ENCODE data around the gene CCDC88B. TPM values are rescaled to one million over a fixed set of nuclear protein-coding genes. Genes with fewer than 3 reads are reported as not detected.
A peak's percentile ranks its signal among the peaks of the same experiment; 100 is the strongest.

Gene CCDC88B
- total RNA-seq, 4 donors from 2014 or later = 0.98 to 5.2 (median 2.1) TPM

DNA sequence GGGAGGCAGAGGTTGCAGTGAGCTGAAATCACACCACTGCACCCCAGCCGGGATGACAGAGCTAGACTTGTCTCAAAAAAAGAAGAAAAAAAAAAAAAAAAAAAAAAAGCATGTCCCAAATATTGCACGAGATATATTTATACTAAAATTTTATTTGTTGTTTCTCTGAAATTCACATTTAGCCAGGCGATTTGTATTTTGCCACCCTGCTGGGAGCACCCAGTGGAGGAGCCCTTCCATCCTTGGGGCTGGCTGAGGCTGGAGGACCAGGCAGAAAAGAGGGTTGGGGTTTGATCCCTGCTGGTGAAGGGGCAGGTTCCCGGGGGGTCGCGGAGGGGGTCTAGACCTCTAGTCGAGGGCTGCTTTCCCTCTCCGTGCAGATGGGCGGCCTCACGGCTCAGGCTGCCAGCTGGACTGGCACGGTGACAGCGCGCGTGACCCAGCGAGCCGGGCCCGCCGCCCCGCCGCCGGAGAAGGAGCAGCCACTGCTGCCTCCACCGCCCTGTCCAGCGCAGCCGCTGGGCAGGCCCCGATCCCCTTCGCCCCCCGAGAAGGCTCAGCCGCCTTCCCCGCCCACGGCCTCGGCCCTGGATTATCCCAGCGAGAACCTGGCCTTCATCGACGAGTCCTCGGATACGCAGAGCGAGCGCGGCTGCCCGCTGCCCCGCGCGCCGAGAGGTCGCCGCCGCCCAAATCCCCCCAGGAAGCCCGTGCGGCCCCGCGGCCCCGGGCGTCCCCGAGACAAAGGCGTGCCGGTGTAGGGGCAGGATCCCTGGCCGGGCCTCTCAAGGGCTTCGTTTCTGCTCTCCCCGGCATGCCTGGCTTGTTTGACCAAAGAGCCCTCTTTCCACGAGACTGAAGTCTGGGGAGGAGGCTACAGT is 40.8 kb upstream of the CCDC88B start:
- in situ Hi-C loops (cut with MboI; ENCODE audit: low sequenced_read_pairs in 4 of 4) = loop anchor here in 2 of 4 donors (5.0 kb wide), 1 partner anchor 97 kb away; no protein-coding TSS in a partner anchor
- H3K9me3 ChIP-seq = no peaks in the 10 kb centered on the region
- H3K27me3 ChIP-seq = peaks cover 65 to 72% (median 68%) of the 10 kb centered on the region in 3 donors
- H3K36me3 ChIP-seq = no peaks in the 10 kb centered on the region
- no peak overlapping the region for H3K27ac ChIP-seq
- H3K4me1 ChIP-seq = peaks cover 6 to 16% of the 10 kb centered on the region in 2 donors
- TF ChIP-seq POLR2A (IDR thresholded peaks at IDR 0.05) = no peak
- TF ChIP-seq, protein P1, sequence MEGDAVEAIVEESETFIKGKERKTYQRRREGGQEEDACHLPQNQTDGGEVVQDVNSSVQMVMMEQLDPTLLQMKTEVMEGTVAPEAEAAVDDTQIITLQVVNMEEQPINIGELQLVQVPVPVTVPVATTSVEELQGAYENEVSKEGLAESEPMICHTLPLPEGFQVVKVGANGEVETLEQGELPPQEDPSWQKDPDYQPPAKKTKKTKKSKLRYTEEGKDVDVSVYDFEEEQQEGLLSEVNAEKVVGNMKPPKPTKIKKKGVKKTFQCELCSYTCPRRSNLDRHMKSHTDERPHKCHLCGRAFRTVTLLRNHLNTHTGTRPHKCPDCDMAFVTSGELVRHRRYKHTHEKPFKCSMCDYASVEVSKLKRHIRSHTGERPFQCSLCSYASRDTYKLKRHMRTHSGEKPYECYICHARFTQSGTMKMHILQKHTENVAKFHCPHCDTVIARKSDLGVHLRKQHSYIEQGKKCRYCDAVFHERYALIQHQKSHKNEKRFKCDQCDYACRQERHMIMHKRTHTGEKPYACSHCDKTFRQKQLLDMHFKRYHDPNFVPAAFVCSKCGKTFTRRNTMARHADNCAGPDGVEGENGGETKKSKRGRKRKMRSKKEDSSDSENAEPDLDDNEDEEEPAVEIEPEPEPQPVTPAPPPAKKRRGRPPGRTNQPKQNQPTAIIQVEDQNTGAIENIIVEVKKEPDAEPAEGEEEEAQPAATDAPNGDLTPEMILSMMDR (IDR thresholded peaks at IDR 0.05 in 4 of 5, conservative IDR thresholded peaks at IDR 0.05 in 1 of 5) = no peak
- peak; percentile 36 to 64 for DNase-seq
- H3K4me3 ChIP-seq = peak overlapping the region; percentile 46 to 76 (median 58)
- intact Hi-C loops (cut with DNase I; ENCODE audit: low total_unique reads) = loop anchor here (1.0 kb wide), 2 partner anchors 14 to 95 kb away; partner anchors contain the start of gene GPR137
- peak; percentile 52 to 59 for ATAC-seq

DNA sequence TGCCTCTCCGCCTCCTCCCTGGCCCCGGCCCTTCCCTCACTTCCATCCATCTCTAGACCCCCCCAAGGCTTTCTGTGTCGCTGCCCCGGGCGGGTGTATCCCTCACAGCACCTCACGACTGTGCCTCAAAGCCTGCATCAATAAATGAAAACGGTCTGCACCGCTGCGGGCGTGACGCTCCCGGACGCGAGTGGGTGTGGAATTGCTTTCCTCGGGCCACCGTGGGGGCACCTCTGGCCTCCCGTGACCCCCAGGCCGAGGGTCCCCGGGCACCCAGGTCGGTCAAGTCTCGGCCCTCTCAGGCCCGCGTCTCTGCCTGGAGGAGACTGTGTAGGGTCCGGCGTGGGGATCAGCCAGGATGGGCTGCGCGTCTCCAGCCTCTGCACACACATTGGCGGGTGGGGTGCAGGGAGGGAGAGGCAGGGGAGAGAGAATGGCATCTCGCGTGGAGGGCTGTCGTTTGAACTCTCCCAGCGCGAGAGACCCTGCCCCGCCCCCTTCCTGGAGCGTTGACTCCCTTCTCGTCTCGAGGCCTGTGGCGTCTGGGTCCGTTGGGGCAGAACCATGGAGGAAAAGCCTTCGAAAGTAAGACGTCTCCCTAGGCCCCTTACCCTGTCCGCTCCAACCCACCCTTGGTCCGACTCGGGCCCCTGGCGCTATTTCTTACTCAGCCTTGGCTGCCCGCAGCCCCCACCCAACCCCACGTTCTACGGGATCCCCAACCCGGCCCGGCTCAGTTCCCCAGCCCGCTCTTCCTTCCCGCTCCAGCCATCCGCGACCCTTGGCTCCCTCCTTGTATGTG is 40.0 kb upstream of the CCDC88B start, which contains the start of gene CATSPERZ:
Gene CATSPERZ, plus strand, starts transcription at position 512 of the 802 bp plus-strand sequence. Its CDS starts 53 bp downstream, at position 565.
- TF ChIP-seq, protein P1 (IDR thresholded peaks at IDR 0.05 in 4 of 5, conservative IDR thresholded peaks at IDR 0.05 in 1 of 5) = no peak
- TF ChIP-seq POLR2A (IDR thresholded peaks at IDR 0.05) = no peak
- Histone ChIP-seq H3K27me3 (peaks cover 56 to 66% (median 61%) of the 10 kb centered on the region in 3 donors), H3K36me3 (no peaks in the 10 kb centered on the region), H3K4me1 (peaks cover 6 to 21% of the 10 kb centered on the region in 2 donors), H3K4me3 (peak within 1 kb of the TSS; percentile 46 to 76 (median 58)), H3K9me3 (no peaks in the 10 kb centered on the region), H3K27ac (no peak within 1 kb of the TSS)
- no peak for ATAC-seq
- intact Hi-C loops (cut with DNase I; ENCODE audit: low total_unique reads) (loop anchor here (1.0 kb wide), 2 partner anchors 15 to 96 kb away; partner anchors contain the start of gene GPR137), in situ Hi-C loops (cut with MboI; ENCODE audit: low sequenced_read_pairs in 4 of 4) (loop anchor here in 3 of 4 donors (5.0 kb wide), 2 partner anchors 93 to 98 kb away; partner anchors contain the start of gene FERMT3 (in 1 of the 3))
- no peak for DNase-seq

DNA sequence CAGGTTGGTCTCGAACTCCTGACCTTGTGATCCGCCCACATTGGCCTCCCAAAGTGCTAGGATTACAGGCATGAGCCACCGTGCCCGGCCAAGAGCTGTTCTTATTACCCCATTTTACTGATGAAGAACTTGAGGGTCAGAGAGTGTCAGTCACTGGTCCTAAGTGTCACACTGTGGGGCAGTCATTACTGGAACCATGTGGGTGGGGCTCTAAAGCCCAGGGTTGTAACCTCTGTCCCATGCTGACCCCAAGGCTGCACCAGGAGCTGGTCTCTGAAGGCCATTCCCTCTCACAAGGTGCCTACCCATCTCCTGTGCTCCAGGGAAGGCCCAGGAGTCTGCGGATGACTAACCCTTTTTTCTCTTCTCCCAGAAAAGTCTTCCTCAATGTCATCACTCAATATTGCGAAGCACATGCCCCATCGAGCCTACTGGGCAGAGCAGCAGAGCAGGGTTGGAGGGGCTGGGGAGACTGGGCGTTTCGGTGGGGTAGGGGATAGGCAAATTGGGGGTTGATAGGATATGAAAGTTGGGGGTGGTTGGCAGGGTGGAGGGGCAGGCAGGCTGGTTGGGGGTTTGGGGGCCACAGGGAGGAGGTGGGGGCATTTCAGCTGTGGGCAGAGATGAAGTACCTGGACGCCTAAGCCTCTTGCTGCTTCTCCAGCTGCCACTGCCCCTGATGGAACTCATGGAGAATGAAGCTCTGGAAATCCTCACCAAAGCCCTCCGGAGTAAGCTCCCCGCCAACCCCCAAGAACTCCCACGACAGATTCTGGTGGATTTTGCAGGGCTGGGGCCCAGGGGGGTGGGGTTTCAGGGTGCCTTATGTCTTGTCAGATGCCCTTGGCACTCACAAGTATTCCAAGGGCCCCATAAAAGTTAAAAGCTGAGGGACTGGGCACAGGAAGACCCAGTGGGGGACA is 36.6 kb upstream of the CCDC88B start:
- Histone ChIP-seq H3K27me3 (peaks cover 27 to 36% (median 33%) of the 10 kb centered on the region in 3 donors), H3K36me3 (peaks cover 0 to 8% of the 10 kb centered on the region in 2 donors), H3K4me1 (peaks cover 16 to 35% of the 10 kb centered on the region in 2 donors), H3K9me3 (no peaks in the 10 kb centered on the region), H3K4me3 (no peak overlapping the region), H3K27ac (peak overlapping the region in 3 of 4 donors; percentile 90 to 96 (median 90))
- intact Hi-C loops (cut with DNase I; ENCODE audit: low total_unique reads) = loop anchor here (1.0 kb wide), 1 partner anchor 99 kb away; no protein-coding TSS in a partner anchor
- ATAC-seq = no peak
- in situ Hi-C loops (cut with MboI; ENCODE audit: low sequenced_read_pairs in 4 of 4) = loop anchor here in 1 of 4 donors (5.0 kb wide), 1 partner anchor 96 kb away; the partner anchor contains the start of gene FERMT3
- DNase-seq = no peak
- TF ChIP-seq POLR2A (IDR thresholded peaks at IDR 0.05) = no peak
- TF ChIP-seq, protein P1 (IDR thresholded peaks at IDR 0.05 in 4 of 5, conservative IDR thresholded peaks at IDR 0.05 in 1 of 5) = no peak
